Purkinje cell (primary cell): ENCODE data around the gene OR51G1. TPM values are rescaled to one million over a fixed set of nuclear protein-coding genes. Genes with fewer than 3 reads are reported as not detected.

ENCODE experiments used
- polyA plus RNA-seq: library from polyadenylated mRNA; unstranded; fragments of >200 nt; fragmentation: Nextera tagmentation; gene quantifications from 2 replicates; pipeline ENCODE4 v1.2.1, GENCODE V29; 2014

The OR51G1 gene
- polyA plus RNA-seq: not detected in 2 replicates

GRCh38 chr11:4924239-4924638 is at the start of gene OR51G1:
OR51G1 (minus strand) TSS chr11:4924339; CDS start chr11:4924339, 0 bp downstream.

GRCh38 chr11:4955613-4956012 is 31.5 kb upstream of the OR51G1 start, which contains the start of gene OR51A2:
OR51A2 (minus strand) TSS chr11:4955713; CDS start chr11:4955713, 0 bp downstream.

GRCh38 chr11:4947505-4947904 is 23.4 kb upstream of the OR51G1 start, which contains the start of gene OR51A4:
OR51A4 (minus strand) TSS chr11:4947605; CDS start chr11:4947100, 505 bp downstream.

GRCh38 chr11:4919250-4919649 is 4.9 kb downstream of the OR51G1 start, which contains the start of gene OR51G2:
OR51G2 (minus strand) TSS chr11:4919350; CDS start chr11:4915663, 3,687 bp downstream.

GRCh38 chr11:4903484-4903883 is 20.7 kb downstream of the OR51G1 start, which contains the start of gene OR51A7:
OR51A7 (plus strand) TSS chr11:4903783; CDS start chr11:4907370, 3,587 bp downstream.

GRCh38 chr11:4881860-4882500 is 42.2 kb downstream of the OR51G1 start, which contains the start of gene OR51T1:
OR51T1 (plus strand) TSS chr11:4881900; CDS start chr11:4881900, 0 bp downstream.

Other genes starting within 250 kb of the OR51G1 start
- not detected in 2 replicates for gene OR51E2, start 226.5 kb downstream of the OR51G1 start, polyA plus RNA-seq
- gene MMP26, start 219.6 kb downstream of the OR51G1 start, polyA plus RNA-seq: not detected in 2 replicates
- gene OR51F1, start 154.4 kb downstream of the OR51G1 start, polyA plus RNA-seq: not detected in 2 replicates
- gene OR52R1, start 120.0 kb downstream of the OR51G1 start, polyA plus RNA-seq: not detected in 2 replicates
- not detected in 2 replicates for gene OR51F2, start 103.0 kb downstream of the OR51G1 start, polyA plus RNA-seq
- not detected in 2 replicates for gene OR51S1, start 75.1 kb downstream of the OR51G1 start, polyA plus RNA-seq
- not detected in 2 replicates for gene OR51T1, start 42.4 kb downstream of the OR51G1 start, polyA plus RNA-seq
- gene OR51A7, start 20.6 kb downstream of the OR51G1 start, polyA plus RNA-seq: not detected in 2 replicates
- not detected in 2 replicates for gene OR51G2, start 5.0 kb downstream of the OR51G1 start, polyA plus RNA-seq
- gene OR51A4, start 23.3 kb upstream of the OR51G1 start, polyA plus RNA-seq: not detected in 2 replicates
- gene OR51A2, start 31.4 kb upstream of the OR51G1 start, polyA plus RNA-seq: not detected in 2 replicates
- gene OR51L1, start 70.5 kb upstream of the OR51G1 start, polyA plus RNA-seq: not detected in 2 replicates
- not detected in 2 replicates for gene OR52J3, start 122.2 kb upstream of the OR51G1 start, polyA plus RNA-seq
- not detected in 2 replicates for gene OR52E2, start 135.3 kb upstream of the OR51G1 start, polyA plus RNA-seq
- gene OR52E1, start 145.2 kb upstream of the OR51G1 start, polyA plus RNA-seq: not detected in 2 replicates
- gene OR52A5, start 214.0 kb upstream of the OR51G1 start, polyA plus RNA-seq: not detected in 2 replicates
- not detected in 2 replicates for gene OR52A1, start 230.4 kb upstream of the OR51G1 start, polyA plus RNA-seq